ENCODE results near the gene WDFY4.

The WDFY4 gene, protein sequence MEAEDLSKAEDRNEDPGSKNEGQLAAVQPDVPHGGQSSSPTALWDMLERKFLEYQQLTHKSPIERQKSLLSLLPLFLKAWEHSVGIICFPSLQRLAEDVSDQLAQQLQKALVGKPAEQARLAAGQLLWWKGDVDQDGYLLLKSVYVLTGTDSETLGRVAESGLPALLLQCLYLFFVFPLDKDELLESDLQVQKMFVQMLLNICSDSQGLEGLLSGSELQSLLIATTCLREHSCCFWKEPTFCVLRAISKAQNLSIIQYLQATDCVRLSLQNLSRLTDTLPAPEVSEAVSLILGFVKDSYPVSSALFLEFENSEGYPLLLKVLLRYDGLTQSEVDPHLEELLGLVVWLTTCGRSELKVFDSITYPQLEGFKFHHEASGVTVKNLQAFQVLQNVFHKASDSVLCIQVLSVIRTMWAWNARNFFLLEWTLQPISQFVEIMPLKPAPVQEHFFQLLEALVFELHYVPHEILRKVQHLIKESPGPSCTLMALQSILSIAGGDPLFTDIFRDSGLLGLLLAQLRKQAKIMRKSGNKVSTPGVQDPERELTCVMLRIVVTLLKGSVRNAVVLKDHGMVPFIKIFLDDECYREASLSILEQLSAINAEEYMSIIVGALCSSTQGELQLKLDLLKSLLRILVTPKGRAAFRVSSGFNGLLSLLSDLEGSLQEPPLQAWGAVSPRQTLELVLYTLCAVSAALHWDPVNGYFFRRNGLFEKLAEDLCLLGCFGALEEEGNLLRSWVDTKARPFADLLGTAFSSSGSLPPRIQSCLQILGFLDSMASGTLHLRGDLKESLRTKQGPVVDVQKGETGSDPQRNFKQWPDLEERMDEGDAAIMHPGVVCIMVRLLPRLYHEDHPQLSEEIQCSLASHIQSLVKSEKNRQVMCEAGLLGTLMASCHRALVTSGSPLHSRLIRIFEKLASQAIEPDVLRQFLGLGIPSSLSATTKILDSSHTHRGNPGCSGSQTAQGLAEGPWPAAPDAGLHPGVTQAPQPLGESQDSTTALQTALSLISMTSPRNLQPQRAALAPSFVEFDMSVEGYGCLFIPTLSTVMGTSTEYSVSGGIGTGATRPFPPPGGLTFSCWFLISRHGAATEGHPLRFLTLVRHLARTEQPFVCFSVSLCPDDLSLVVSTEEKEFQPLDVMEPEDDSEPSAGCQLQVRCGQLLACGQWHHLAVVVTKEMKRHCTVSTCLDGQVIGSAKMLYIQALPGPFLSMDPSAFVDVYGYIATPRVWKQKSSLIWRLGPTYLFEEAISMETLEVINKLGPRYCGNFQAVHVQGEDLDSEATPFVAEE (N-terminal part only)

DNA sequence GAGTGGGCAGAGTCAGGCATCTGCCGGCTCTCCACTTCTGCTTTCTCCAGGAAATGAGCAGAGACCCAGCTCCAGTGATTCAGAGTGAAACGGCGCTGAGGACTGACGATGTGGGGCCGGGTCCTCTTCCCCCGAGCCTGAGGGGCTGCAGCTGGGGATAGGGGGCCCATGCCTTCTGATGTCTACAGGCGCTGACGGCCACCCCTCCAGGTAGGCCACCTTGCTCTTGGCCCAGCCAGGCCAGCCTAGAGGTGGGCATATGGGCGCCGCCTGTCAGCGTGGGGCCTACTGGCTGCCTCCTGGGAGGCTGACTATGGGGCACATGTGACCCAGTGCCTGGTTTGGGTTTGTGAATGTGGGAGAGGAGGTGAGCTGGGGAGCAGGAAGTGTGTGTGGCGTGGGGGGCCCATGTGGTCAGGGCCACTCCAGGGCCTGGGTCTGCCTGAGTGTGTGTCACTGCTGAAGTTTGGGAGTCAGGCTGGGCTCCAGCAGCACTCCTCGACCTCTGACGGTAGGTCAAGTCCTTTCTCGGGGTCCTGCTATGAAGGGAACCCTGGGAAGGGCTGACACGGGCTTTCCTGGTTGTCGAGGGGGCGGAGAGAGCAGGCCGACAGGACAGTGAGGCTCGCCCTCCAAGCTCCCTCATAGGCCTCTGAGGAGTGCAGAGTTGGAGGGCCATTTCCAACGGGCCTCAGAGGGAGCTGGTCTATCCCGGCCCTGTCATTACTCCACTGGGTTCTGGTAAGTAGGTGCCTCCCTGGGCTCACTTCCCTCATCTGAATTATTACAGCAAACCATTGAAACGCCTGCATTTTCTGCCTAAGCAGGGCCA is at the start of gene WDFY4:
Gene WDFY4, plus strand, starts transcription at position 82 of the 832 bp plus-strand sequence. CDS start 24,860 bp downstream, outside the sequence.
- TF ChIP-seq, protein P1, sequence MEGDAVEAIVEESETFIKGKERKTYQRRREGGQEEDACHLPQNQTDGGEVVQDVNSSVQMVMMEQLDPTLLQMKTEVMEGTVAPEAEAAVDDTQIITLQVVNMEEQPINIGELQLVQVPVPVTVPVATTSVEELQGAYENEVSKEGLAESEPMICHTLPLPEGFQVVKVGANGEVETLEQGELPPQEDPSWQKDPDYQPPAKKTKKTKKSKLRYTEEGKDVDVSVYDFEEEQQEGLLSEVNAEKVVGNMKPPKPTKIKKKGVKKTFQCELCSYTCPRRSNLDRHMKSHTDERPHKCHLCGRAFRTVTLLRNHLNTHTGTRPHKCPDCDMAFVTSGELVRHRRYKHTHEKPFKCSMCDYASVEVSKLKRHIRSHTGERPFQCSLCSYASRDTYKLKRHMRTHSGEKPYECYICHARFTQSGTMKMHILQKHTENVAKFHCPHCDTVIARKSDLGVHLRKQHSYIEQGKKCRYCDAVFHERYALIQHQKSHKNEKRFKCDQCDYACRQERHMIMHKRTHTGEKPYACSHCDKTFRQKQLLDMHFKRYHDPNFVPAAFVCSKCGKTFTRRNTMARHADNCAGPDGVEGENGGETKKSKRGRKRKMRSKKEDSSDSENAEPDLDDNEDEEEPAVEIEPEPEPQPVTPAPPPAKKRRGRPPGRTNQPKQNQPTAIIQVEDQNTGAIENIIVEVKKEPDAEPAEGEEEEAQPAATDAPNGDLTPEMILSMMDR (IDR thresholded peaks at IDR 0.05; ENCODE audit: control insufficient read depth, extremely low read depth, insufficient read depth) = no peak
- H3K4me3 ChIP-seq (ENCODE audit: low read depth, low read length) = no peak within 1 kb of the TSS
- DNase-seq (ENCODE audit: low read depth) = no peak

DNA sequence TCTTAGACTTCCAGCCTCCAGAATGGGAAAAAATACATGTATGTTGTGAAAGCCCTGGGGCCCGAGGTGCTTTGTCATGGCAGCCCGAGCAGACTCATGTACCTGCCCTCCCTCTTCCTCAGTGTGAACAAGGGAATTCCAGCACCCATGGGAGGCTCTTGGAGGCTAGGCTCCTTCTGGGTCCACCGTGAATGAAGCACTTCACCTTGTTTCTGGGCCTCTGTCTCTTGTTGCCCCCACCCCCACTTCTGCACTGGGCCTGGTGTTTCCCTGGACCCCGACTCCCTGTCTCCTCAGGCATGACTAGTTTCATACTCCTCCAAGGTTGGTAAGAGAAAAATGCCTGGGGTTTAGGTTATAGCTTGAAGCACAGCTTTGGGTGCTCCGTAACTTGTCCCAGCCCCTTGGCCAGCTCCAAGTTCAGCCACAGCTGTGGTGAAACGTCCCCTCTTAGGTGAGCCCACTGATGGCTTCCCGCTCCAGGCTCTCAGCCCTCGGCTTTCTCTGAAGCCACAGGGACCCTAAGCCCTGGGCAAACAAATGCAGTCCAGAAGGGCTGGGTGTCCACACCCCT is 49.6 kb upstream of the WDFY4 start:
- no peak overlapping the region for H3K4me3 ChIP-seq (ENCODE audit: low read depth, low read length)
- DNase-seq (ENCODE audit: low read depth) = no peak
- TF ChIP-seq, protein P1 (IDR thresholded peaks at IDR 0.05; ENCODE audit: control insufficient read depth, extremely low read depth, insufficient read depth) = no peak

DNA sequence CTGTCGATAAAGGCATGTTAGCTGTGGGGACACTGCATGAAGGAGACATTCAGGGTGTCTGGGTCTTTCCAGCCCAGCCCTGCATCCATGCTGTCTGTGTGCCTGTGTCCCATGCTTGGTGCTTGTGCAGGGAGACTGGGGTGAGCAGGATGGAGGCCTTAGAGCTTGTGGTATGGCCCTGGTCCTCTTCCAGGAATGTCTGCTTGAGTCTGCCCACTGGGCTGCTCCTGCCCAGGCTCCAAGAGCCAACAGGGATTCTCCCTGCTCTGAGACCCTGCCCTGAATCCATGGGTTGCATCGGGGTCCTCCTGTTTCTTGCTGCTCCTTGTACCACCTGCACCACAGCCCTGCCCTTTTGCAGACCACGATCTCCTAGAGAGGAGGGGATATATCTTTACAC is 48.4 kb upstream of the WDFY4 start:
- no peak for DNase-seq (ENCODE audit: low read depth)
- H3K4me3 ChIP-seq (ENCODE audit: low read depth, low read length) = no peak overlapping the region
- TF ChIP-seq, protein P1 (IDR thresholded peaks at IDR 0.05; ENCODE audit: control insufficient read depth, extremely low read depth, insufficient read depth) = no peak

DNA sequence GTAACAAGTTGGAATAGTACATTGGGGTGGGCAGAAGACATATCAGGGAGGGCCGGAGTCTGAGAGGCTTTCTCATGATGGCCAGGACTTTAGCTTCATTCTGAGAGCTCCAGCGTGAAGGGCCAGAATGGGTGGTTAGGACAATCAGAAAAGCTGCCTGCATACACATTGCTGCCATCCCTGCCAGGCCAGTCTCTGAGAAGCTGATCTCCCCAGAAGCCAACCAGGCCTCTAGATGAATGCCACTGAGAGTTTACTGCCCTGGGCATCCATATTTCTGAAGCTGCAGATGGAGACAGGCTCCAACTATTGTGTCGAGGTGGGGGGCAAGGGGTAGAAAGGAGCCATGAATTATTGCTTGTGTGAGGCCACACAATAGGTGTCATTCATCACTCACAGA is 47.8 kb upstream of the WDFY4 start:
- TF ChIP-seq, protein P1 (IDR thresholded peaks at IDR 0.05; ENCODE audit: control insufficient read depth, extremely low read depth, insufficient read depth) = no peak
- H3K4me3 ChIP-seq (ENCODE audit: low read depth, low read length) = no peak overlapping the region
- DNase-seq (ENCODE audit: low read depth) = no peak

DNA sequence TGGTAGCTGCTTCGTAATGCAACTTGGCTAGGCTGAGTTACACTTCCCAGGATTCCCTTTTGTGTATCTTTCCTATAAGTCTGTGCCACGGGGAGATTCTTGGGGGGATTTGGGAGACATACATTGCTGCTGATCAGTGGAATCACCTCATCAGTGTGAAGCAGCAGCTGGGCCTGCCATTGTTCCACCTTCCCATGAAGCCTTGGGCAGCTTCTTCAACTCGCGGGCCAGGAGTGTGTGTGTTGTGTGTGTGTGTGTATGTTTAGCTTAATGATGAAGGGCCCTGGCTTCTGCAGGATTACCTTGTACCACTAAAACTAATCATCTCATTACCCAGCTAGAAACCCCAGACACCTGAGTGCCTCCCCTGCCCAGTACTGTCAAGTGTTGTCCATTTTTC is 46.5 kb upstream of the WDFY4 start:
- TF ChIP-seq, protein P1 (IDR thresholded peaks at IDR 0.05; ENCODE audit: control insufficient read depth, extremely low read depth, insufficient read depth) = no peak
- H3K4me3 ChIP-seq (ENCODE audit: low read depth, low read length) = no peak overlapping the region
- DNase-seq (ENCODE audit: low read depth) = no peak

Data from LNCaP clone FGC (cell line).